Measurements from ENCODE around the gene CRTAC1. TPM values are rescaled to one million over a fixed set of nuclear protein-coding genes. Genes with fewer than 3 reads are reported as not detected.

The CRTAC1 gene
- total RNA-seq, 1 donor from 2014 or later: 0.30 TPM

GRCh38 chr10:98041352-98042043 lies 11.1 kb upstream of the CRTAC1 start:
- DNase-seq (ENCODE audit: low spot score): peak; percentile 80
- no peak overlapping the region for H2AFZ ChIP-seq (replicated peaks)
- peaks cover 90% of the 10 kb centered on the region for H3K27me3 ChIP-seq
- TF ChIP-seq CTCF (IDR thresholded peaks at IDR 0.05) (peak; percentile 86), EZH2phosphoT487 (IDR thresholded peaks at IDR 0.05) (no peak)
- H3K4me3 ChIP-seq: no peak overlapping the region
- H3K9me3 Mint-ChIP-seq: no peaks in the 10 kb centered on the region
- no peak overlapping the region for H3K27ac Mint-ChIP-seq
- H3K79me2 ChIP-seq (ENCODE audit: low read depth): no peaks in the 10 kb centered on the region
- peaks cover 28% of the 10 kb centered on the region for H3K27me3 Mint-ChIP-seq (ENCODE audit: insufficient read depth, low read depth)
- no peak overlapping the region for H3K4me2 ChIP-seq
- no peak overlapping the region for H3K4me3 Mint-ChIP-seq
- peaks cover 21% of the 10 kb centered on the region for H4K20me1 ChIP-seq (ENCODE audit: low read depth)
- no peaks in the 10 kb centered on the region for H3K9me3 ChIP-seq (ENCODE audit: low read depth)
- H3K27ac ChIP-seq: no peak overlapping the region
- H3K4me1 ChIP-seq: peaks cover 9% of the 10 kb centered on the region
- H3K4me1 Mint-ChIP-seq: peaks cover 12% of the 10 kb centered on the region
- peaks cover 7% of the 10 kb centered on the region for H3F3A ChIP-seq (ENCODE audit: low read depth)
- H3K36me3 Mint-ChIP-seq: no peaks in the 10 kb centered on the region
- H3K36me3 ChIP-seq: no peaks in the 10 kb centered on the region
- H3K9ac ChIP-seq: no peak overlapping the region

DNA sequence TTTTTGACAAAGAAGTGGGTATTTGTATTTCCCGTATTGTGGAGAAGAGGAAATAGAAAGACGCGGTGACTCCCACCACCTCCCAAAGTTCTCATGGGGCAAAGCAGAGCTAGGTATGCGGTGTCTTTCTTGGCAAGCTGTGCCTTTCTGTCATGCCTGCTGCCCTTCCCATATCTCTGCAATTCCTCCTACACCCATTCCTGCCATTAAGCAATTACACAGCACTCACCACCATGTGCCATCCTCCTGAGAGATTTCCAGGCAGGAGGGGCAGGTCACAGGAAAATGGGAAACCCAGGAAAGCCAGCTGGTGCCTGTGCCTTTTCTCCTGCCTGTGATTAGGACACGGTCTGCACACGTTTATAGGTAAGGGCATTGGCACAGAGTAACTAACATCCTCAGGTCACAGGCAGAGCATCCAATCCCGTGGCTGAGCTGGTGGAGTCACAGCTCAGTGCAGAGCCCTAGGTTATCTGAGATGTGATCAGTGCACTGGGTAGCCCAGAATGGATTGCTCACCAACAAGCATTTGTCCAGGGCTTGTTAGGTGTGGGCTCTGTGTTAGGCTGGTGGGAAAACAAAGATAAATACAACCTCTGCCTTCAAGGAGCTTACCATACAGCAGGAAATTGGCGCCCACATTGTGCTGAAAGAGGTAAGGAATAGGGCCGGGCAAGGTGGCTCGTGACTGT lies 9.4 kb upstream of the CRTAC1 start:
- no peak overlapping the region for H2AFZ ChIP-seq (replicated peaks)

DNA sequence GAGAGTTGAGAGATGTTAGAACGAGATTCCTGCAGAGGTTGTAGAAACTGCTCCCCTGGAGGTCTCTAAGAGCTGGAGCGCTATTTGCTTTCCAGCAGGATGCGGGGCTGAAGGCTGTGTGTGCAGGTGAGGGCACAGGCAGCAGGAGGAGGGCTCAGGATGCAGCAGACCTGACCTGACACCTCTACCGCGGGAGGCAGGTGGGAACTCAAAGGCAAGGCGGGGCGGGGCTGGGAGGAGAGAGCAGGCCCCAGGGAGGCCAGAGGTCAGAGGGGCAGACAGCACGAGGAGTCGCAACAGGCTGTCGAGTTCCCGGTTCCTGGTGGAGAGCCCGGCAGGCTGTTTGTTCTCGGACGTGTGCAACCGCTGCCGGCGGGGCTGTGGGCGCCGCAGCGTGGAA lies 7.9 kb upstream of the CRTAC1 start:
- Histone ChIP-seq H3K4me2 (peak overlapping the region; percentile 17), H3F3A (ENCODE audit: low read depth) (peaks cover 7% of the 10 kb centered on the region), H3K36me3 (no peaks in the 10 kb centered on the region), H3K79me2 (ENCODE audit: low read depth) (no peaks in the 10 kb centered on the region), H3K4me1 (peaks cover 9% of the 10 kb centered on the region), H3K27me3 (peaks cover 98% of the 10 kb centered on the region), H2AFZ (replicated peaks) (no peak overlapping the region), H3K4me3 (no peak overlapping the region), H3K9me3 (ENCODE audit: low read depth) (no peaks in the 10 kb centered on the region), H3K9ac (no peak overlapping the region), H3K27ac (no peak overlapping the region), H4K20me1 (ENCODE audit: low read depth) (peaks cover 27% of the 10 kb centered on the region)
- Mint-ChIP-seq H3K9me3 (no peaks in the 10 kb centered on the region), H3K4me3 (no peak overlapping the region), H3K36me3 (no peaks in the 10 kb centered on the region), H3K27ac (no peak overlapping the region), H3K4me1 (peaks cover 8% of the 10 kb centered on the region), H3K27me3 (ENCODE audit: insufficient read depth, low read depth) (peaks cover 40% of the 10 kb centered on the region)
- peak; percentile 41 for DNase-seq (ENCODE audit: low spot score)
- TF ChIP-seq EZH2 (IDR thresholded peaks at IDR 0.05): peak; percentile 43
- no peak for TF ChIP-seq EZH2phosphoT487 (IDR thresholded peaks at IDR 0.05)

More for the DNA sequence above, 9.4 kb upstream of the CRTAC1 start:
- peaks cover 8% of the 10 kb centered on the region for H3K4me1 Mint-ChIP-seq
- no peak overlapping the region for H3K4me3 Mint-ChIP-seq
- H3K27me3 ChIP-seq: peaks cover 98% of the 10 kb centered on the region
- no peak for DNase-seq (ENCODE audit: low spot score)
- peaks cover 21% of the 10 kb centered on the region for H4K20me1 ChIP-seq (ENCODE audit: low read depth)
- H3K9ac ChIP-seq: no peak overlapping the region
- H3K4me3 ChIP-seq: no peak overlapping the region
- H3K27ac ChIP-seq: no peak overlapping the region
- H3K4me2 ChIP-seq: no peak overlapping the region
- peaks cover 7% of the 10 kb centered on the region for H3F3A ChIP-seq (ENCODE audit: low read depth)
- no peak overlapping the region for H3K27ac Mint-ChIP-seq
- H3K9me3 Mint-ChIP-seq: no peaks in the 10 kb centered on the region
- peaks cover 9% of the 10 kb centered on the region for H3K4me1 ChIP-seq
- TF ChIP-seq EZH2 (IDR thresholded peaks at IDR 0.05): no peak
- H3K27me3 Mint-ChIP-seq (ENCODE audit: insufficient read depth, low read depth): peaks cover 41% of the 10 kb centered on the region
- H3K9me3 ChIP-seq (ENCODE audit: low read depth): no peaks in the 10 kb centered on the region
- no peaks in the 10 kb centered on the region for H3K79me2 ChIP-seq (ENCODE audit: low read depth)
- H3K36me3 Mint-ChIP-seq: no peaks in the 10 kb centered on the region
- no peaks in the 10 kb centered on the region for H3K36me3 ChIP-seq

DNA sequence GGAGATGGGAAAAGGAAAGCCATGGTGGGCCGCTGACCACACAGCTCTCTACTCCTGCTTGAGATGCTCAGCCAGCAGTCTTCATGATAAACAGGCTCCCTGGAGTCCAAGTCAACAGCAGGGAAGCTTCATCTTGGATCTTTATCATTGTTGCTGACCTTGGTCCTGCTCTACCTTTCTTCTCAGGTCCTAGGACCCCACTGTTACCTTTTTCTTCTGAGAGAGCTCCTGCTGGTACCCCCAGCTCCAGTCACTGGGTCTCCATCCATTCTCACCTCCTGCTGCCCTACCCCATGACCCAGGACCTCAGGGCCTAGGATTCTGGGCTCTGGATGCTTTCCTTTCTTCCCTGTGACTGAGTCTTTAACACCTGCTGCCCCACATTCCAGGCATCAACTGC lies 5.2 kb upstream of the CRTAC1 start:
- no peak overlapping the region for H2AFZ ChIP-seq (replicated peaks)
- no peaks in the 10 kb centered on the region for H3K36me3 ChIP-seq
- H3K27me3 ChIP-seq: peaks cover 100% of the 10 kb centered on the region
- peaks cover 42% of the 10 kb centered on the region for H4K20me1 ChIP-seq (ENCODE audit: low read depth)
- DNase-seq (ENCODE audit: low spot score): no peak
- H3K27ac ChIP-seq: no peak overlapping the region
- no peak overlapping the region for H3K27ac Mint-ChIP-seq
- peaks cover 54% of the 10 kb centered on the region for H3K27me3 Mint-ChIP-seq (ENCODE audit: insufficient read depth, low read depth)
- H3K9me3 Mint-ChIP-seq: peaks cover 3% of the 10 kb centered on the region
- no peaks in the 10 kb centered on the region for H3K9me3 ChIP-seq (ENCODE audit: low read depth)
- H3K4me3 ChIP-seq: no peak overlapping the region
- TF ChIP-seq EZH2phosphoT487 (IDR thresholded peaks at IDR 0.05): no peak
- TF ChIP-seq EZH2 (IDR thresholded peaks at IDR 0.05): no peak
- no peak for TF ChIP-seq CTCF (IDR thresholded peaks at IDR 0.05)
- peaks cover 9% of the 10 kb centered on the region for H3K4me1 ChIP-seq
- H3K4me2 ChIP-seq: no peak overlapping the region
- peaks cover 7% of the 10 kb centered on the region for H3F3A ChIP-seq (ENCODE audit: low read depth)
- H3K4me3 Mint-ChIP-seq: no peak overlapping the region
- no peaks in the 10 kb centered on the region for H3K79me2 ChIP-seq (ENCODE audit: low read depth)
- peaks cover 8% of the 10 kb centered on the region for H3K4me1 Mint-ChIP-seq
- H3K36me3 Mint-ChIP-seq: no peaks in the 10 kb centered on the region
- no peak overlapping the region for H3K9ac ChIP-seq
